GM13976 (cell line): ENCODE results near the gene IQGAP3.

Experiments
- DNase-seq: peaks from one replicate; pipeline ENCODE4 v3.0.0; 2012; ENCODE audit warnings: low spot score
- CTCF ChIP-seq: IDR thresholded peaks from 2 replicates; pipeline ENCODE4 v1.5.1; 2012; ENCODE audit warnings: borderline replicate concordance, mild to moderate bottlenecking; ENCODE audit not compliant: insufficient read depth; ENCODE audit errors: extremely low read depth, missing control alignments, control extremely low read depth
- in situ Hi-C: fragments of 300-500 bp; cut with MboI; formaldehyde crosslinking; loops from one replicate; pipeline ENCODE4 v1.12.0; 2022; ENCODE audit warnings: low sequenced_read_pairs, mixed read lengths, inconsistent platforms; ENCODE audit not compliant: unreplicated experiment

The IQGAP3 gene

GRCh38 chr1:156593661-156593989 lies 21.3 kb upstream of the IQGAP3 start:
- no peak for DNase-seq
- in situ Hi-C loops: no loop called here
- no peak for TF ChIP-seq CTCF

GRCh38 chr1:156592910-156593660 lies 20.7 kb upstream of the IQGAP3 start:
- DNase-seq: no peak
- in situ Hi-C loops: no loop called here
- no peak for TF ChIP-seq CTCF

- DNase-seq: no peak
- in situ Hi-C loops: no loop called here
- TF ChIP-seq CTCF: no peak
These were observed 20.0 kb upstream of the IQGAP3 start for GRCh38 chr1:156592158-156592909.

GRCh38 chr1:156591432-156592157 lies 19.2 kb upstream of the IQGAP3 start, which contains the start of gene NAXE:
Gene NAXE, plus strand, starts transcription at chr1:156591776. Its CDS starts 29 bp downstream, at chr1:156591805.
- TF ChIP-seq CTCF: no peak
- in situ Hi-C loops: no loop called here
- DNase-seq: peak; percentile 90

- DNase-seq: no peak
- no peak for TF ChIP-seq CTCF
- in situ Hi-C loops: no loop called here
These were observed 18.7 kb upstream of the IQGAP3 start for GRCh38 chr1:156591181-156591431.

GRCh38 chr1:156590326-156591180 lies 18.2 kb upstream of the IQGAP3 start:
- no peak for DNase-seq
- no peak for TF ChIP-seq CTCF
- in situ Hi-C loops: no loop called here
